ENCODE results near the gene PKM. TPM values are rescaled to one million over a fixed set of nuclear protein-coding genes. Genes with fewer than 3 reads are reported as not detected.

Gene PKM
- total RNA-seq, 1 donor from 2014 or later = 1,065 TPM

- DNase-seq = no peak
- intact Hi-C loops (cut with DNase I) = no loop called here
- no peak for ATAC-seq (ENCODE audit: poor library complexity)
These were observed 24.9 kb downstream of the PKM start for GRCh38 chr15:72205896-72206676.

DNA sequence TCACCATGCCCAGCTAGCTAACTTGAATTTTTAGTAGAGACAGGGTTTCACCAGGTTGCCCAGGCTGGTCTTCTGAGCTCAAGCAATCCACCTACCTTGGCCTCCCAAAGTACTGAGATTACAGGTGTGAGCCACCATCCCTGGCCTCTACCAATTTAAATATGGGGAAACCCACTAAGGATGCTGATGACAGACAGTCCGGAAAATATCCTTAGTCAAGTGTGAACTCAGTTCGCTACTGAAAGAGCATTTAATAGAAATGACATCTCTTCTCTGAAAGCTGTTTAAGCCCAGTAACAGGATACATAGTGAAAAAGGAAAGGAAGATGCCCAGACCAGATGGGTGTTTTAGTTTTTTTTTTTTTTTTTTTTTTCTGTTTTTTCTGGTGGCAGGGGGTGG is 25.7 kb downstream of the PKM start:
- intact Hi-C loops (cut with DNase I) = no loop called here
- ATAC-seq (ENCODE audit: poor library complexity) (no peak), DNase-seq (no peak)

DNA sequence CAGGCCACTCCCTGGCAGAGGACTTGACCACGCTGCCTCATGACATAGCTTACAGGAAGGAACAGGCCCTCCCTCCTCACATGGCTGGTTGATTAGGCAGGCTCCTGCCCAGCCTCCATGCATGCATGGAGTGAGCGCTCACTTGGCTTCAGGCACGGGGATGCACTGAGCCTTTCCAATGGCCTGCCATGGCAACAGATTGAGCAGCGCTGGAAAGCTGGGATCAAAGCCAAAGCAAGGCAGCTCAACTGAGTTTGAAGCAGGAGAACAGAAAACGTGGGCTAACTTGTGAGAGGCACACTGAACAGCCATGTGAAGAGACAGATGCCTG is 27.5 kb downstream of the PKM start:
- intact Hi-C loops (cut with DNase I) = loop anchor here (2.0 kb wide), 1 partner anchor 27 kb away; the partner anchor contains the start of gene PKM
- ATAC-seq (ENCODE audit: poor library complexity) = peak; percentile 86

GRCh38 chr15:72202801-72203506 is 28.0 kb downstream of the PKM start:
- intact Hi-C loops (cut with DNase I) = loop anchor here (2.0 kb wide), 1 partner anchor 28 kb away; the partner anchor contains the start of gene PKM
- no peak for ATAC-seq (ENCODE audit: poor library complexity)
- DNase-seq = no peak

More for the DNA sequence above, 27.5 kb downstream of the PKM start:
- peak; percentile 84 for DNase-seq

DNA sequence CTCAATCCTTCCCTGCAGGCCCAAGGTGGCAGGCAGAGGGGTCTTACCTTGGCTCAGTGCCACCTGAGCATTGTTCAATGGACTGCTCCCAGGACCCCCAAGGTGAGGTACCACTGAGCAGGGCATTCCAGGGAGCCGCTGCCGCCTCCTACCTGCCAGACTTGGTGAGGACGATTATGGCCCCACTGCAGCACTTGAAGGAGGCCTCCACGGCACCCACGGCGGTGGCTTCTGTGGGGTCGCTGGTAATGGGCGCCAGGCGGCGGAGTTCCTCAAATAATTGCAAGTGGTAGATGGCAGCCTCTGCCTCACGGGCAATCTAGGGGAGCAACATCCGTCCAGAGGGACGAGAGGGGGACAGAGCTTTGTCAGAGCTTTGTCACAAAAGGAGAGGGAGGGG is 28.7 kb downstream of the PKM start:
- intact Hi-C loops (cut with DNase I) = loop anchor here (2.0 kb wide), 1 partner anchor 28 kb away; the partner anchor contains the start of gene PKM
- ATAC-seq (ENCODE audit: poor library complexity) (no peak), DNase-seq (no peak)

- DNase-seq (no peak), ATAC-seq (ENCODE audit: poor library complexity) (no peak)
- intact Hi-C loops (cut with DNase I) = no loop called here
These were observed 29.5 kb downstream of the PKM start for GRCh38 chr15:72201391-72201921.

DNA sequence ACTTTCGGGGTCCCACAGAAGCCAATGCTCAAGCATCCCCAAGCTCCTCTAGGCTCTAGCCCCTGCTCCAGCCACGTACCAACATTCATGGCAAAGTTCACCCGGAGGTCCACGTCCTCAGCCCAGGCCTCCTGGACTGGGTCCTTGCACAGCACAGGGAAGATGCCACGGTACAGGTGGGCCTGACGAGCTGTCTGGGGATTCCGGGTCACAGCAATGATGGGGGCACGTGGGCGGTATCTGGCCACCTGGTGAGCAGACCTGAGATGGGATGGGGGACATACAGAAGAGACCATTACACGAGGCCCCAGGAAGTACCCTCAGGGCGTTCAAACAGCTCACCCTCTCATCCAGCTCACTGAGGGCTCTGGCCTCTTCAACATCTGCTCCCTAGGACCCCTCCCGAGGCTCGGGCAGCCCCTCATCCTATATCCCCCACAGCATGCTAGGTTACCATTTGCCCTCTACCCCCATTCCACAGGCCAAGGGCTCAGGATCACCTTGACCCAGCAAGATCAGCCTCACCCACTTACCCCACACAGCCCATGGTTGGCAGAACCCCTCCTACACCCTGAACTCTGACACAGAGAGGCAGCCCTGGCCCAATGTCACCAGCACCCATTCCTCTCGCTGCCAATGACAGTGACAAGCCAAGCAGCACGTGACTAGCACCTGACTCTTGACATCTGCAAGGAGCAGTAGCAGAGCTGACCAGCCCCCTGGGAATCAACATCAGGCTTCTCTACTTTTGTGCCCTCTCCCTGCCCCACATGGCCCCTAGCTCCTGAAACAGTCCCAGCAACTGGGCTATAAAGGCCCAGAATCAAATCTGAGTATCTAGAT is 30.4 kb downstream of the PKM start:
- DNase-seq = no peak
- no peak for ATAC-seq (ENCODE audit: poor library complexity)
- intact Hi-C loops (cut with DNase I) = no loop called here

- DNase-seq (peak; percentile 75), ATAC-seq (ENCODE audit: poor library complexity) (peak; percentile 62)
- intact Hi-C loops (cut with DNase I) = loop anchor here (10.0 kb wide), 1 partner anchor 75 kb away; the partner anchor contains the start of gene PARP6
These were observed 31.2 kb downstream of the PKM start for GRCh38 chr15:72199721-72200212.

- DNase-seq = no peak
- intact Hi-C loops (cut with DNase I) = loop anchor here (10.0 kb wide), 1 partner anchor 76 kb away; the partner anchor contains the start of gene PARP6
- no peak for ATAC-seq (ENCODE audit: poor library complexity)
These were observed 31.8 kb downstream of the PKM start for GRCh38 chr15:72199205-72199515.

DNA sequence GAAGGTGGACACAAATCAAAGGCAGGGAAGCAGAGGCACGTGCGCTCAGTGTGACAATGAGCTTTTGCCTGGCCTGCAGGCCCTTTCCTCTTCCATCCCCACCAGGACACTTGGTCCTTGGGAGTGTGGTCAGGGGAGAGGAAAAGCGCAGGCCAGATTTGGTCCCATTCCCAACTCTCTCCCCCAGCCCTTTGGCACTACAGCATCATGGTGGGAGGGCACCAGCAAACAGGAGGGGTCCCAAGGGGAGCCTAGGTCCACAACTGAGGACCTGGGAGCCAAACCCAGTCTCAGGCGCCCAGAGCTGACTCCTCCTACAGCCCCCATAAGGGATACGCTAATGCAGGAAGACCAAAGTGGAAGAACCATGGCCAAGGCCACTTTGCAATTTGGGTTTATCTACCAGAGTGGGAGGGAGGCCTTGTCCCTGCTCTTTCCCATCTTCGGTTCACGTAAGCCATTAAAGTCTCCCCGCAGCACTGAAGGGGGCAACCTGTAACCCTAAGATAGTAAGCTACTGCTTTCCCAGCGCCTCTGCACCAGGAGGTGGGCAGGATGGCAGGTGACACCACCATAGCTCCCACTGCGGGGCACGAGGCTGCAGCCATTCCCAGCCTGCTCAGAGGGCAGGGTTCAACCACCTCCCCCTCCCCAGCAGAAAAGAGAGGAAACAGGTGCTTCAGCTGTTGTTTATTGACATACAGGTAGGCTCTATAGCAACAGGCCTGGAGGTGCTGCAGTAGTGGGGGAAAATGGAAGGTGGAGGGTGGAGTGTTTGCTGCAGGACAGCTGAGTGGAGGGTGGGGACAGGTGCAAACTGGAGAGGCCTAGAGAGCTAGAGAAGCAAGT is 32.4 kb downstream of the PKM start:
- DNase-seq (no peak), ATAC-seq (ENCODE audit: poor library complexity) (no peak)
- intact Hi-C loops (cut with DNase I) = loop anchor here (10.0 kb wide), 1 partner anchor 76 kb away; the partner anchor contains the start of gene PARP6

- no peak for DNase-seq
- intact Hi-C loops (cut with DNase I) = loop anchor here (10.0 kb wide), 1 partner anchor 77 kb away; the partner anchor contains the start of gene PARP6
- ATAC-seq (ENCODE audit: poor library complexity) = peak; percentile 34
These were observed 33.3 kb downstream of the PKM start, which contains the start of gene GRAMD2A for GRCh38 chr15:72197460-72198355. Gene GRAMD2A, minus strand, starts transcription at chr15:72197787.

DNA sequence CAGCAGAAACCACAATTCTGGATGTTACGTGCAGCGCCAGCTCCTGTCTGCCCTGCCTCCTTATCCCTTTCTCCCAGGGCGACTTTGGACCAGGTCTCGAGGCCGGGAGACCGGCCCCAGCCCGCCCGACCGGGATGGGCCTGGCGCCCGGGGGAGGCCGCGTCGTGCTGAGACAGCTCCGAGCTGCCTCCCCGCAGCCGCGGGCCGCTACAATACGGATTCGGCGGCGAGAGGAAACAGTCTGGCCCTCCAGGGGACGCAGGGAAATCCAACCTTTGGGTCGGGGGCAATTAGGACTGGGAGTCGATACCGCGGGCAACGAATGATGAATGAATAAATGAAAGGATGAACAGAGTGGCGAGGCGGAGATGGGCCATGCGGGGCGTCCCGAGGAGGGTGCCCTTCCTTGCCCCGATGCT is 33.9 kb downstream of the PKM start:
- intact Hi-C loops (cut with DNase I) = loop anchor here (10.0 kb wide), 1 partner anchor 78 kb away; the partner anchor contains the start of gene PARP6
- ATAC-seq (ENCODE audit: poor library complexity) (no peak), DNase-seq (no peak)

DNA sequence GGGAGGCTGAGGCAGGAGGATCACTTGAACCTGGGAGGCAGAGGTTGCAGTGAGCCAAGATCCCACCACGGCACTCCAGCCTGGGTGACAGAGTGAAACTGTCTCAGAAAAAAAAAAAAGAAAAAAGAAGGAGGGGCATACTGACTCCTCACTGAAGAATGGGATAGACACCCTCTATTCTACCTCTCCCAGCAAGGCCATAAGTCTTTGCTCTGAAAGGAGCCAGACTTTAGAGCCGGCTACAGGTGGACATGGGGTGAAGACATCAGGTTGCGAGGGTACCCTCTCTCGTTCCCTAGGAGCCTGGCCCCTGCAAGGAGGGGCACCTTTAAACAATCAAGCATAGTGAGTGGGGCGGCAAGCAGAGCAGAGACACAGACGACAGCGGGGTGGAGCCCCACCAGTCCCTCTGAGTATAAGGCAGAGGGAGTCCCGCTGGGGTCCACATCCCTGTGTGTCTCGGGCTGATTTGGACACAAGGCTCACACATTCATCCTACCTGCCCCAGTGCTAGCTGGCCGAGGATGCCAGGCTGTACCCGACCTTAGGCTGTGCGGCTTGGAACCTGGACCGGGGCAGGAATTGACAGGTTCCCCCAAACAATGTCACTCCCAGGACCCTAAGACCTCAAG is 34.5 kb downstream of the PKM start:
- intact Hi-C loops (cut with DNase I) = loop anchor here (10.0 kb wide), 1 partner anchor 78 kb away; the partner anchor contains the start of gene PARP6
- ATAC-seq (ENCODE audit: poor library complexity) = no peak
- no peak for DNase-seq

- DNase-seq = no peak
- intact Hi-C loops (cut with DNase I) = loop anchor here (10.0 kb wide), 1 partner anchor 80 kb away; the partner anchor contains the start of gene PARP6
These were observed 35.9 kb downstream of the PKM start for GRCh38 chr15:72195101-72195511.

DNA sequence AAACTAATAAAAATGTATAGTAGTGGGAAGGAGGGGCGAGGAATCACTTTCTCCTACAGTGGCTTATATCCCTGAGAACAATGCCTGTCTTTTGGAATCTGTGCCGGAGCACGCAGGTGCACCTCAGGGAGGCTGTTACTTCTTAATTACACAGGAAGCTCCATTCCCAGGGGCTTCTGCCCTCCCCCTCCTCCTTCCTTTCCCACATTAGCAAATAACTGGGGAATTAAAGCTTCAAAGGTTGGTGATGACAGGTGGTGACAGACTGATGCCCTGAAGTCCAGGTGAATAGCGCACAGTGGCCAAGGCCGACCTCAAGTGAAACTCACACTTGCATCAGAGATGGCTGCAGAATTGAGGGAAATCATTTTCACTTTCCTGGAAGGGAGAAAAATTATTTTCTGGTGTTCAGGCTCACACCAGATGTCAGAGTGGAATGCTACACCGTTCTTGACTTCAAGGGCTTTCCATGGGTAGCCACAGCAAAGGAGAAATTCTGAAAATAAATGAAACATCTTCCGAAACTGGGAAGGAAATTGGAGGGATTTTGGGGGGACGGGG is 37.1 kb downstream of the PKM start:
- ATAC-seq (ENCODE audit: poor library complexity) = no peak
- intact Hi-C loops (cut with DNase I) = loop anchor here (10.0 kb wide), 1 partner anchor 81 kb away; the partner anchor contains the start of gene PARP6

More at GRCh38 chr15:72195101-72195511, 35.9 kb downstream of the PKM start:
- ATAC-seq (ENCODE audit: poor library complexity) = no peak

More for the DNA sequence above, 37.1 kb downstream of the PKM start:
- no peak for DNase-seq

All from Right ventricle myocardium superior (tissue), 1 donor.